Retinal pigment epithelial cell (primary cell): ENCODE measurements around the gene CMIP.
A peak's percentile ranks its signal among the peaks of the same experiment; 100 is the strongest.

Experiments used
- DNase-seq: peaks from one replicate; pipeline ENCODE4 v3.0.0-alpha.2; 2010; ENCODE audit warnings: low read depth
- H3K4me3 ChIP-seq: 2 replicates; pipeline ENCODE4 v1.5.1; 2011; ENCODE audit warnings: mild to moderate bottlenecking, low read length, control low read depth, moderate library complexity
- CTCF ChIP-seq: conservative IDR thresholded peaks from 2 replicates; pipeline ENCODE4 v1.5.1; 2011; ENCODE audit warnings: low read depth, low read length, control low read depth, inconsistent platforms

The CMIP gene

GRCh38 chr16:81720973-81721906 is 276.6 kb downstream of the CMIP start:
- no peak for TF ChIP-seq CTCF
- DNase-seq: no peak
- H3K4me3 ChIP-seq: no peak overlapping the region

GRCh38 chr16:81723098-81723723 is 278.6 kb downstream of the CMIP start:
- DNase-seq: peak; percentile 51
- no peak overlapping the region for H3K4me3 ChIP-seq
- TF ChIP-seq CTCF: peak; percentile 61

- H3K4me3 ChIP-seq: no peak overlapping the region
- no peak for DNase-seq
- no peak for TF ChIP-seq CTCF
These were observed 283.8 kb downstream of the CMIP start for GRCh38 chr16:81728435-81728834.

GRCh38 chr16:81729451-81729850 is 284.8 kb downstream of the CMIP start:
- no peak for DNase-seq
- no peak for TF ChIP-seq CTCF
- H3K4me3 ChIP-seq: no peak overlapping the region

GRCh38 chr16:81730090-81731051 is 285.8 kb downstream of the CMIP start:
- DNase-seq: peak; percentile 22
- peak overlapping the region; percentile 39 for H3K4me3 ChIP-seq
- TF ChIP-seq CTCF: peak; percentile 69

- H3K4me3 ChIP-seq: no peak overlapping the region
- TF ChIP-seq CTCF: no peak
- DNase-seq: no peak
These were observed 287.0 kb downstream of the CMIP start for GRCh38 chr16:81731649-81732048.
